HepG2 (cell line): Measurements from ENCODE around the gene CLEC9A. TPM values are rescaled to one million over a fixed set of nuclear protein-coding genes. Genes with fewer than 3 reads are reported as not detected.

Experiments
- ATAC-seq: fragments of 200-7000 bp; cut with Tn5 transposase; 3 replicates; pipeline ENCODE4 v1.9.1; 2020; ENCODE audit warnings: mild to moderate bottlenecking, moderate library complexity
- BruUV-seq: library from RNA; stranded (reverse); fragments of 400-500 nt; replicated peaks from 2 replicates; lab custom pipeline; 2021; lab: Mats Ljungman, UMichigan
- CTCF ChIA-PET: fragments of 300-600 bp; formaldehyde crosslinking; extraction: SDS; loops from one replicate; lab custom pipeline; 2021; ENCODE audit warnings: low total read pairs, inconsistent platforms, low intra/inter-chr PET ratio; lab: Yijun Ruan, JAX
- POLR2A ChIA-PET: fragments of 350-600 bp; sonication (Branson Sonifier 250); formaldehyde crosslinking; loops from one replicate; lab custom pipeline; 2020; ENCODE audit warnings: antibody characterized with exemption, inconsistent platforms; lab: Yijun Ruan, JAX
- DNase-seq: peaks from one replicate; pipeline ENCODE4 v3.0.0-alpha.2; 2015; ENCODE audit warnings: low spot score
- FAIRE-seq: peaks from 3 replicates; lab custom pipeline; 2011; peaks lifted over from hg19 to GRCh38; lab: Jason Lieb, UNC
- H2AFZ ChIP-seq: one replicate; pipeline ENCODE4 v1.6.1; 2011; ENCODE audit warnings: low read length, inconsistent platforms
- H3K27ac ChIP-seq: fragments of 300-600 bp; 3 replicates; pipeline ENCODE4 v1.8.0; 2011; ENCODE audit warnings: mixed run types, mild to moderate bottlenecking, mixed read lengths, low read length, inconsistent platforms; ENCODE audit not compliant: insufficient read depth; ENCODE audit errors: extremely low read length
- H3K27me3 ChIP-seq, 2 experiments: fragments of 200-600 bp in 1 of 2; 2 replicates in 1 of 2; 3 replicates in 1 of 2; pipeline versions ENCODE4 v1.6.0 to v1.8.0; 2011; ENCODE audit warnings: low read length in 2 of 2, mild to moderate bottlenecking in 2 of 2, moderate library complexity in 2 of 2, inconsistent platforms in 1 of 2; ENCODE audit not compliant: insufficient read depth in 2 of 2, control insufficient read depth in 1 of 2
- H3K36me3 ChIP-seq, 2 experiments: fragments of 200-600 bp in 1 of 2; replicated peaks in 1 of 2; 2 replicates in 1 of 2; 3 replicates in 1 of 2; pipeline versions ENCODE4 v1.5.1 to v1.8.0; 2011; ENCODE audit warnings: low read length in 2 of 2, inconsistent platforms in 1 of 2; ENCODE audit not compliant: insufficient read depth in 2 of 2, control insufficient read depth in 1 of 2
- H3K4me1 ChIP-seq: 2 replicates; pipeline ENCODE4 v1.5.1; 2012; ENCODE audit warnings: low read length, inconsistent platforms; ENCODE audit not compliant: insufficient read depth
- H3K4me2 ChIP-seq: 2 replicates; pipeline ENCODE4 v1.6.0; 2011; ENCODE audit warnings: low read depth, low read length, inconsistent platforms
- H3K4me3 ChIP-seq, 3 experiments: fragments of 200-600 bp in 1 of 3; sonication (generic), shearing (Covaris generic) in 1 of 3; replicated peaks in 1 of 3; 2 replicates each; pipeline ENCODE4 v1.5.1; 2011 to 2016; ENCODE audit warnings: low read length in 3 of 3, inconsistent platforms in 2 of 3, low read depth in 2 of 3, mild to moderate bottlenecking in 2 of 3, control low read depth in 1 of 3, mixed read lengths in 1 of 3; ENCODE audit not compliant: insufficient read depth in 1 of 3
- H3K79me2 ChIP-seq: one replicate; pipeline ENCODE4 v1.6.1; 2011; ENCODE audit warnings: low read length, inconsistent platforms; ENCODE audit not compliant: insufficient read depth
- H3K9ac ChIP-seq: 2 replicates; pipeline ENCODE4 v1.6.0; 2011; ENCODE audit warnings: mild to moderate bottlenecking, low read depth, low read length, inconsistent platforms; ENCODE audit not compliant: insufficient read depth
- H3K9me3 ChIP-seq: 2 replicates; pipeline ENCODE4 v1.5.1; 2012; ENCODE audit warnings: mild to moderate bottlenecking, low read length
- H4K20me1 ChIP-seq: 2 replicates; pipeline ENCODE4 v1.6.0; 2011; ENCODE audit warnings: inconsistent platforms, mild to moderate bottlenecking, low read length, moderate library complexity; ENCODE audit not compliant: insufficient read depth
- MEIS2 ChIP-seq: sonication (generic); formaldehyde crosslinking; IDR thresholded peaks from 2 replicates; pipeline ENCODE4 v1.9.0; 2021; ENCODE audit warnings: mild to moderate bottlenecking, missing genetic modification reagents
- NFYC ChIP-seq: IDR thresholded peaks from 2 replicates; pipeline ENCODE4 v1.6.1; 2016; ENCODE audit warnings: missing genetic modification reagents, missing compliant biosample characterization
- PHF21A ChIP-seq: sonication (generic); formaldehyde crosslinking; IDR thresholded peaks from 2 replicates; pipeline ENCODE4 v1.5.0; 2020; ENCODE audit warnings: mild to moderate bottlenecking, missing genetic modification reagents
- POLR2AphosphoS2 ChIP-seq: IDR thresholded peaks from 2 replicates; pipeline ENCODE4 v1.6.1; 2011; ENCODE audit warnings: low read depth, low read length, improper control_type of control experiment
- SP5 ChIP-seq: IDR thresholded peaks from 2 replicates; pipeline ENCODE4 v1.6.1; 2016; ENCODE audit warnings: low read depth, borderline replicate concordance
- WIZ ChIP-seq: sonication (generic); formaldehyde crosslinking; IDR thresholded peaks from 2 replicates; pipeline ENCODE4 v1.5.1; 2020; ENCODE audit warnings: mild to moderate bottlenecking, missing genetic modification reagents
- ZFP62 ChIP-seq: sonication (generic); formaldehyde crosslinking; IDR thresholded peaks from 2 replicates; pipeline ENCODE4 v1.4.0; 2020; ENCODE audit warnings: missing genetic modification reagents
- ZNF225 ChIP-seq: sonication (generic); formaldehyde crosslinking; IDR thresholded peaks from 2 replicates; pipeline ENCODE4 v1.4.0; 2020; ENCODE audit warnings: mild to moderate bottlenecking, missing genetic modification reagents
- ZNF292 ChIP-seq: sonication (generic); formaldehyde crosslinking; IDR thresholded peaks from 2 replicates; pipeline ENCODE4 v1.8.1; 2022; ENCODE audit warnings: mild to moderate bottlenecking, low read depth, missing genetic modification reagents, borderline replicate concordance
- ZNF333 ChIP-seq: sonication (generic); formaldehyde crosslinking; IDR thresholded peaks from 2 replicates; pipeline ENCODE4 v1.4.0; 2020; ENCODE audit warnings: mild to moderate bottlenecking, missing genetic modification reagents, borderline replicate concordance
- whole genome bisulfite sequencing: methylation state at CpG from one replicate; pipeline ENCODE4 v1.1.6; 2017; ENCODE audit warnings: low lambda C conversion rate; 5-methylcytosine and 5-hydroxymethylcytosine counted together
- in situ Hi-C: cut with HindIII; loops from 2 replicates; pipeline ENCODE4 v1.10.0; 2017; ENCODE audit warnings: low pct_unique_long_range_greater_than_20kb; ENCODE audit not compliant: extremely low pct_ligation_motif_present
- intact Hi-C: fragments of 100-400 bp; cut with micrococcal nuclease; formaldehyde crosslinking; loops from one replicate; pipeline ENCODE4 v1.10.0; 2022; ENCODE audit not compliant: unreplicated experiment
- polyA plus RNA-seq, 8 experiments: library from polyadenylated mRNA; depleted of rRNA in 3 of 8; stranded (reverse) in 7 of 8; unstranded in 1 of 8; fragments of >200 nt; fragmentation: Illumina TruSeq in 4 of 8; extraction: Trizol in 4 of 8; gene quantifications; 2 replicates each; pipeline versions ENCODE4 v1.2.1 to v1.2.3, GENCODE V29; 2011 to 2016; ENCODE audit warnings: low read depth in 4 of 8, missing spikeins in 1 of 8, mixed read lengths in 1 of 8; ENCODE audit not compliant: insufficient read depth in 1 of 8
- total RNA-seq, 5 experiments: library from RNA; depleted of rRNA; stranded (reverse); fragments of >200 nt; fragmentation: Illumina TruSeq; extraction: Trizol; gene quantifications; 2 replicates each; pipeline ENCODE4 v1.2.3, GENCODE V29; 2016; ENCODE audit warnings: low read depth in 1 of 5
- TF ChIP-seq, protein P1 (sequence below): sonication (generic); formaldehyde crosslinking; IDR thresholded peaks from 2 replicates; pipeline ENCODE4 v1.8.0; 2022; ENCODE audit warnings: missing genetic modification reagents, mild to moderate bottlenecking, borderline replicate concordance
- TF ChIP-seq, protein P2 (sequence below): sonication (generic); formaldehyde crosslinking; IDR thresholded peaks from 2 replicates; pipeline ENCODE4 v1.4.0; 2020; ENCODE audit warnings: missing genetic modification reagents
- TF ChIP-seq, protein P3 (sequence below): IDR thresholded peaks from 2 replicates; pipeline ENCODE4 v1.6.1; 2016; ENCODE audit warnings: missing compliant biosample characterization, missing genetic modification reagents, borderline replicate concordance

Gene CLEC9A
- total and polyA plus RNA-seq, 2 of the 13 experiments (the other 11 are each of a cell fraction or from before 2014, with no cell fraction given), result not detected

DNA sequence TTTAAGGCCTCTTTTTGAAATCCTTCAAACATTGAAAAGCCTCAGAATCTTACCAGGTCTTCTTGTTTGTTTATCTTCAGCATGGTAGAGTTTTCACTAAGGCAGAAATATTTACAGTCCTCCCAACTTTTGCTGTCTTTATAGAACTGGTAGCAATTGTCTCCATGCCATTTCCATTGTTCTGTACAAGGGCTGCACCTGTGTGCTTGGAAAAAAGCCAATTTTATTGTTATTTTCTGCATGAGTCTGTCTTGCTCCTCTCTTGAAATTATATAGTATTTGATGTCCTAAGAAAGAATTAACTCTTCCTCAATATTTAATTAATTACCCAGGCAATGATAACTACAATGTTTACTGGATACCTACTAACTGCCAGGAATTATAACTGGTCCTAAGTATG lies 45.0 kb downstream of the CLEC9A start:
- no peak overlapping the region for H3K4me2 ChIP-seq
- TF ChIP-seq PHF21A (CRISPR knock-in tag), result no peak
- TF ChIP-seq WIZ, result no peak
- TF ChIP-seq, protein P1, sequence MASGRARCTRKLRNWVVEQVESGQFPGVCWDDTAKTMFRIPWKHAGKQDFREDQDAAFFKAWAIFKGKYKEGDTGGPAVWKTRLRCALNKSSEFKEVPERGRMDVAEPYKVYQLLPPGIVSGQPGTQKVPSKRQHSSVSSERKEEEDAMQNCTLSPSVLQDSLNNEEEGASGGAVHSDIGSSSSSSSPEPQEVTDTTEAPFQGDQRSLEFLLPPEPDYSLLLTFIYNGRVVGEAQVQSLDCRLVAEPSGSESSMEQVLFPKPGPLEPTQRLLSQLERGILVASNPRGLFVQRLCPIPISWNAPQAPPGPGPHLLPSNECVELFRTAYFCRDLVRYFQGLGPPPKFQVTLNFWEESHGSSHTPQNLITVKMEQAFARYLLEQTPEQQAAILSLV, result no peak
- TF ChIP-seq, all 625 proteins: peak for 0
- no peak for FAIRE-seq
- Histone ChIP-seq H3K9me3 (no peaks in the 10 kb centered on the region), H3K27ac (no peak overlapping the region), H3K9ac (no peak overlapping the region), H3K36me3 (no peaks in the 10 kb centered on the region), H3K79me2 (no peaks in the 10 kb centered on the region), H3K27me3 (peaks cover 0 to 4% of the 10 kb centered on the region in 2 experiments; a peak in 1 of 5 replicates), H3K4me1 (no peaks in the 10 kb centered on the region), H4K20me1 (no peaks in the 10 kb centered on the region), H3K4me3 (no peak overlapping the region), H2AFZ (no peak overlapping the region)
- POLR2A ChIA-PET, result no interaction called here
- in situ Hi-C loops (no loop called here), intact Hi-C loops (no loop called here)
- no TSS peak for BruUV-seq
- no peak for DNase-seq
- CTCF ChIA-PET, result no interaction called here
- ATAC-seq, result no peak

DNA sequence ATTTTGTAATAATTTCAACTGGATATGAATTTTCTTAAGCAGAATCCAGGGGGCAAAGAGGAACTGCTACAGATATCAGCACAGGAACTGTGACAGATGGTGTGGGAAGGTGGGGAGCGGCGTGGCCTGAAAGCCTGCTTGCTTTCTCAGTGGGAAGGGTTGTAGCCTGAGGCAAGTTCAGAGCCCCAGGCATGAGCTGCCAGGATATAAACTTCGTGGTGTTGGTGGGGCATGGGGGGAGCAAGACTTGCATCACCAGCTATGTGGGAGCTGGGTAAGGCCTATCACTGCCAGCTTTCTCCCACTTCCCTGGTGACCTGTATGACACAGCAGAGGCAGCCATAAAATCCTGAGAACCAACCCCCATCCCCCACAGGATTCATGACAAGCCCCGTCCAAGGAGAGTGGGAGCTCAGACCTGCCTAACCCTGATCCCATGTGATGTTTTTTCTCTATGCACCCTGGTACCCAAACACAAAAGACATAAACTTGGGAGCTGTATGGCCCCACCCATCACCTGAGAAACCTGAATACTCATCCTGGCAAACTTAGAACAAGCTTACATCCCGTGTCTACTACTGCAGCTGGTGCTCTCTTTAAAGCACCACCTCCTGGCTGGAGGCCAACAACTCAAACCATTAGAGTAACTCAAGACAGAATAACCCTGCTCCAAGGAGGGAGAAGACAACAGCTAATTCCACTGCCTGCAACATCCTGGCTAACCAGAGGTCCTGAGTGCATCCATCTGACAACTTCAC lies 51.8 kb downstream of the CLEC9A start:
- POLR2A ChIA-PET, result no interaction called here
- DNase-seq (no peak), ATAC-seq (no peak), FAIRE-seq (no peak)
- 17% methylated on average over 5 of the region's 5 CpGs for WGBS
- no peak overlapping the region for H3K9ac ChIP-seq
- no peak overlapping the region for H3K27ac ChIP-seq
- no peaks in the 10 kb centered on the region for H3K9me3 ChIP-seq
- no peaks in the 10 kb centered on the region for H3K4me1 ChIP-seq
- no peaks in the 10 kb centered on the region for H4K20me1 ChIP-seq
- TF ChIP-seq NFYC (no peak), MEIS2 (CRISPR knock-in tag) (no peak), WIZ (no peak), SP5 (no peak), ZNF333 (no peak), ZFP62 (CRISPR knock-in tag) (no peak), ZNF225 (CRISPR knock-in tag) (no peak), POLR2AphosphoS2 (no peak), ZNF292 (CRISPR knock-in tag) (no peak)
- TF ChIP-seq, protein P2, sequence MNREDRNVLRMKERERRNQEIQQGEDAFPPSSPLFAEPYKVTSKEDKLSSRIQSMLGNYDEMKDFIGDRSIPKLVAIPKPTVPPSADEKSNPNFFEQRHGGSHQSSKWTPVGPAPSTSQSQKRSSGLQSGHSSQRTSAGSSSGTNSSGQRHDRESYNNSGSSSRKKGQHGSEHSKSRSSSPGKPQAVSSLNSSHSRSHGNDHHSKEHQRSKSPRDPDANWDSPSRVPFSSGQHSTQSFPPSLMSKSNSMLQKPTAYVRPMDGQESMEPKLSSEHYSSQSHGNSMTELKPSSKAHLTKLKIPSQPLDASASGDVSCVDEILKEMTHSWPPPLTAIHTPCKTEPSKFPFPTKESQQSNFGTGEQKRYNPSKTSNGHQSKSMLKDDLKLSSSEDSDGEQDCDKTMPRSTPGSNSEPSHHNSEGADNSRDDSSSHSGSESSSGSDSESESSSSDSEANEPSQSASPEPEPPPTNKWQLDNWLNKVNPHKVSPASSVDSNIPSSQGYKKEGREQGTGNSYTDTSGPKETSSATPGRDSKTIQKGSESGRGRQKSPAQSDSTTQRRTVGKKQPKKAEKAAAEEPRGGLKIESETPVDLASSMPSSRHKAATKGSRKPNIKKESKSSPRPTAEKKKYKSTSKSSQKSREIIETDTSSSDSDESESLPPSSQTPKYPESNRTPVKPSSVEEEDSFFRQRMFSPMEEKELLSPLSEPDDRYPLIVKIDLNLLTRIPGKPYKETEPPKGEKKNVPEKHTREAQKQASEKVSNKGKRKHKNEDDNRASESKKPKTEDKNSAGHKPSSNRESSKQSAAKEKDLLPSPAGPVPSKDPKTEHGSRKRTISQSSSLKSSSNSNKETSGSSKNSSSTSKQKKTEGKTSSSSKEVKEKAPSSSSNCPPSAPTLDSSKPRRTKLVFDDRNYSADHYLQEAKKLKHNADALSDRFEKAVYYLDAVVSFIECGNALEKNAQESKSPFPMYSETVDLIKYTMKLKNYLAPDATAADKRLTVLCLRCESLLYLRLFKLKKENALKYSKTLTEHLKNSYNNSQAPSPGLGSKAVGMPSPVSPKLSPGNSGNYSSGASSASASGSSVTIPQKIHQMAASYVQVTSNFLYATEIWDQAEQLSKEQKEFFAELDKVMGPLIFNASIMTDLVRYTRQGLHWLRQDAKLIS (CRISPR knock-in tag), result no peak
- TF ChIP-seq, protein P3, sequence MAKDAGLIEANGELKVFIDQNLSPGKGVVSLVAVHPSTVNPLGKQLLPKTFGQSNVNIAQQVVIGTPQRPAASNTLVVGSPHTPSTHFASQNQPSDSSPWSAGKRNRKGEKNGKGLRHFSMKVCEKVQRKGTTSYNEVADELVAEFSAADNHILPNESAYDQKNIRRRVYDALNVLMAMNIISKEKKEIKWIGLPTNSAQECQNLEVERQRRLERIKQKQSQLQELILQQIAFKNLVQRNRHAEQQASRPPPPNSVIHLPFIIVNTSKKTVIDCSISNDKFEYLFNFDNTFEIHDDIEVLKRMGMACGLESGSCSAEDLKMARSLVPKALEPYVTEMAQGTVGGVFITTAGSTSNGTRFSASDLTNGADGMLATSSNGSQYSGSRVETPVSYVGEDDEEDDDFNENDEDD, result no peak
- no TSS peak for BruUV-seq
- H3K36me3 ChIP-seq, result no peaks in the 10 kb centered on the region
- H3K79me2 ChIP-seq, result no peaks in the 10 kb centered on the region
- H2AFZ ChIP-seq, result no peak overlapping the region
- H3K4me2 ChIP-seq, result no peak overlapping the region
- CTCF ChIA-PET, result no interaction called here
- intact Hi-C loops, result no loop called here
- in situ Hi-C loops, result no loop called here
- no peaks in the 10 kb centered on the region for H3K27me3 ChIP-seq
- H3K4me3 ChIP-seq, result no peak overlapping the region
